HuH-7 (cell line): Measurements from ENCODE around the gene FAM149B1.
A peak's percentile ranks its signal among the peaks of the same experiment; 100 is the strongest.
"Not testable (repeated sequence)": the region's sequence is repeated elsewhere in the genome, so short reads cannot be mapped to it uniquely, and the experiment has no call there.

Experiments
- DNase-seq: peaks from one replicate; pipeline ENCODE4 v3.0.0; 2011; ENCODE audit warnings: low spot score

FAM149B1 gene

GRCh38 chr10:73167783-73168464, at the start of gene FAM149B1, which contains the start of gene ECD:
TSS of gene FAM149B1 (plus strand) at chr10:73168119. CDS start at chr10:73168340, 221 bp downstream.
TSS of gene ECD (minus strand) at chr10:73168008. CDS start at chr10:73163937, 4,071 bp downstream.
- DNase-seq: peak; percentile 76

DNA sequence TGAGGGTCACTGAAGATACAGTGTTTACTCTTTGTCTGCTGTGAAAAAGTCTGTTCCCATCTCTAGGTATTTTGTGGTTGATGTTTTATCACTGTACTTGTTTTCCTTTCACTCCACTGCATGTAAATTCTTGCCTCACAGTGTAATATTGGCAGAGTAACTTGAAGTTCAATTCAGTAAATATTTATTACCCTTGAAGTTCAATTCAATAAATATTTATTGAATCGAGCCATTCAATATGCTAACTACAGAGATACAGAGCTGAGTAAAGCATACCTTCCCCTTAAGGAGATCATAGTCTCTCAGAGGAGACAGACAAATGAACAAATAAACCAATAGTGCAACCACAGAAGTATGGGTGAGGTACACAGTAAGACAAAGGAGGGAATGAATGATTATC, 48.5 kb upstream of the FAM149B1 start:
- DNase-seq: no peak

DNA sequence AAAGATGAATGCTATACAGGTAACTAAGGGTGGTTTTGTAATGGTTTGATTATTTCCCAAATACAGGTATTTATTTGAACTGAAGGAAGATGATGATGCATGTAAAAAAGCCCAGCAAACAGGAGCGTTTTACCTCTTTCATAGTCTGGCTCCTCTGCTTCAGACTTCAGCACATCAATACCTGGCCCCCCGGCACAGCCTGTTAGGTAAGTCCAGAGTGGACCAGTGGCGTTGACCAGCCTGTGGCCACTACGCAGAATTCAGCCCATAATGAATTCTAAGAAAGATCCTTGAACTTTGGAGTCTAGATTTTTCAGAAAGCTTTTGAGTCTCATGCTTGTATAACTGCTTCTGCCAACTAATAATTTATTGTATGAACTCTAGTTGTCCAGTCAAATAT, 48.0 kb upstream of the FAM149B1 start:
- no peak for DNase-seq

DNA sequence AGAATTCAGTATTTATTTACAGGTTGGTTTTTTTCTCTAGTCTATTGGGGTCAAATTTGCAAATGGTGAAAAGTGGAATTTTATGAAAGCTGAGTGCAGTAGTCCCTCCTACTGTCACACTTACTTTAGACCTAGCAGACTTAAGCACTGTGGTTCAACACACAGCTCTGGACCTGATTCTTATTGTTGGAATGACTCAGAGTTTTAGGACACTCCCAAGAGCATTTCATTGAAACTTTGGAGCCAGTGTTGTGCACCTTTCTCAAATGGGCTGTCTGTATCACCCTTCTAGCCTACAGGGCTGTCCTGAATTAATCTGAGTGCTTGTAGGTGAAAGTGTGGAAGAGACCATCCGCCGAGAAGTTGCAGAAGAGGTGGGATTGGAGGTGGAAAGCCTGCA, 41.6 kb upstream of the FAM149B1 start:
- DNase-seq: no peak

DNA sequence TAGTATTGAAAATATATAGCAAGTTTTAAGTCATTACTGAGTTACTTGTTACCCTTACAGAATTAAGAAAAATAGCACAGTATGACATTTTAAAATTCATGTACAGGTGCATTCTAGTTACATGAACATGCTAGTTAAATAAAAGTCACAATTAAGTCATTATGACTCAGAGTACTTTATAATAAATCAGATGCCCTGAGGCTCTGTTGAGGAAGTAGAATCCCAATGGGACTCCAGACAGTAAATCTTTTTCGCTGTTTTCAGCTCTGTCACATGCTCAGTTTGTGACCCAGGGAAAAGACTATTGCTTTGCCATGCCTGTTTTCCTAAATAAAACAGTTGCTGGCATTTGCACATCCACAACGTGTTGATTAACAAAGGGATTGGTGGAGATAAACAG, 36.6 kb upstream of the FAM149B1 start:
- no peak for DNase-seq

GRCh38 chr10:73131913-73132686, 35.8 kb upstream of the FAM149B1 start:
- peak; percentile 38 for DNase-seq

DNA sequence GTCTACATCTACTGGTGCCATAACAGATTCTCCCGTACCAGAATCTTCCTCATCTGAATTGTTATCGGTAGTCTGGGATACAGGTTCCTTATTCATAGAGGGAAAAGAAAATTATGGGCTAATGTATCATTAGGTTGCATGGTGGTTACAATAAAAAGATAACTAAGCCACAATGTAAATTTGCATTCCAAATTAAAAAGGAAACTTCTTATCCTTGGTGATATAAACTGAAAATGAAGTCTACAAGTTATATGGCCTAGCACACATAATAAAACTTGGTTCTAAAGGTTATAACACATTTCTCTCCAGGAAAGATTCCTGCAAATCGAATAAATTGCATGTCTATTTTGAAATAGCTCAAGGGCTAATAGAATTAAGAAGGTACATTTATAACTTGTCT, 33.2 kb upstream of the FAM149B1 start:
- DNase-seq: no peak

- no peak for DNase-seq
Measured at GRCh38 chr10:73136627-73137026, 31.3 kb upstream of the FAM149B1 start.

GRCh38 chr10:73139251-73139650, 28.7 kb upstream of the FAM149B1 start:
- DNase-seq: no peak

GRCh38 chr10:73141603-73142002, 26.3 kb upstream of the FAM149B1 start:
- DNase-seq: no peak

GRCh38 chr10:73150633-73151413, 17.1 kb upstream of the FAM149B1 start:
- DNase-seq: not testable (repeated sequence)

DNA sequence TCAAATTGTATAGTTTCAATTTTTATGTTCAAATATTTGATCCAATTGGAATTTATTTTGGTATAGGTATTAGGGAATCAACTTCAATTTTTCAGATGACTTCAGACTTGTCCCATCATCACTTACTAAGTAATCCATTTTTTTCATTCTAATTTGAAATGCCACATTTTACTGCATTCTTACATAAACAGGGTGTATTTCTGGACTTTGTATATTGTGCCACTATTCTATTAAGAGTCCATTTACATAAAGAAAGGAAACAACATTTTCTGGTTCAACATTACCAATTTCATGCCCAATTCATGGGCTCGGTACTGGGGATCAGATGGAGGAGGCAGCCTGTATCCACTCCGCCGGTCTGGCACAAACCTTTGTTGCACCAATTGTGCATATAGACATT, 15.9 kb upstream of the FAM149B1 start:
- no peak for DNase-seq

- no peak for DNase-seq
Measured at GRCh38 chr10:73156054-73156453, 11.9 kb upstream of the FAM149B1 start.

GRCh38 chr10:73159038-73159648, 8.8 kb upstream of the FAM149B1 start:
- DNase-seq: peak; percentile 27

- no peak for DNase-seq
Measured at GRCh38 chr10:73161079-73161478, 6.8 kb upstream of the FAM149B1 start.

- no peak for DNase-seq
Measured at GRCh38 chr10:73161662-73162061, 6.3 kb upstream of the FAM149B1 start.

- no peak for DNase-seq
Measured at GRCh38 chr10:73163096-73163495, 4.8 kb upstream of the FAM149B1 start.

DNA sequence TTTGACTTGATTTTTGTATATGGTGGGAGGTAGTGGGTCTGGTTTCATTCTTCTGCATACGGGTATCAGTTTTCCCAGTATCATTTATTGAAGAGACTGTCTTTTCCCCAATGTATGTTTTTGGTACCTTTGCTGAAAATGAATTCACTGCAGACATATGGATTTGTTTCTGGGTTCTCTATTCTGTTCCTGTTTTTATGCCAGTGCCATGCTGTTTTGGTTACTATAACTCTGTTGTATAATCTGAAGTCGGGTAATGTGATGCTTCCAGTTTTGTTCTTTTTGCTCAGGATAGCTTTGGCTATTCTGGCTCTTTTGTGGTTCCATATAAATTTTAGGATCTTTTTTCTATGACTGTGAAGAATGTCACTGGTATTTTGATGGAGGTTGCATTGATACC, 947 bp upstream of the FAM149B1 start:
- no peak for DNase-seq

DNA sequence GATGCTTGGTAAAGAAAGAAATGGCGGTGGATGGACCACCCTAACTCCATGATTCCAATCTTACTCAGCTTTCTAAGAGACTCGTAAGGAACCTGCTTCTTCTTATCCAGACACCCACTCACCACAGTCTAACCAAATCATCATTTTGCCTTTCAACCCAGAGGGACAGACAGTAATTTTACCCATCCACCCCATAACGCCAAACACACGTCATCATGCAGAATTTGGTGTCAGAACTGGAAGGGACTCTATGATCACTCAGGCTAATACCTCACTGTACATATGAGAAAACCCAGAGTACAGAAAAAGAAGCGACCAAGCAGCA, 499 bp upstream of the FAM149B1 start:
- DNase-seq: no peak

DNA sequence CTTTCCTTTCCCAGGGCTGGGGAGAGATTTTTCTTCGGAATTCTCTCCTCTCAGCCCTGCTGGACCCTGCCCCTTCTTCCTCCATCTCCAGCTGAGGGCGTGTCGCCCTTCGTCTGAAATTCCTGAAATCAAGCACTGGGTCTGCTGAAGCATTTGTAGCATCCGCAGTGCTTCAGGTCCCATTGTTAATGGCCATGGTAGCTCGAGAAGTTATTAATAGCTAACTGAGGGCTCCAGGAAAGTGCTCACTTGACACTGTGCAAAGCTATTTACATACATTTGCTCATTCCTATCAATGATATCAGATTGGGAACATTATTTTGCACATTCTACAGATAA, 515 bp downstream of the FAM149B1 start:
- DNase-seq: no peak

GRCh38 chr10:73169320-73169719, 1.4 kb downstream of the FAM149B1 start:
- DNase-seq: no peak

DNA sequence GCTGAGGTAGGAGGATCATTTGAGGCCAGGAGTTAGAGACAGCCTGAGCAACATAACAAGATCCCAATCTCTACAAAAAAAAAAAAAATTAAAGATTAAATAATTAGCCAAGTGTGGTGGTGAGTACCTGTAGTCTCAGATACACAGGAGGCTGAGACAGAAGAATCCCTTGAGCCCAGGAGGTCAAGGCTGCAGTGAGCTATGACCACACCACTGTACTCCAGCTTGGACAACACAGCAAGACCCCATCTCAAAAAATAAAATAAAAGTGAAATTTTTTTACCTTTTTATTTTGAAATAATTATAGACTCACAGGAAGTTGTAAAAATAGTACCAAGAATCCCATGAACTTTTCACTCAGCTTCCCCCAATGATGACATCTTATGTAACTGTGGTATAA, 4.9 kb downstream of the FAM149B1 start:
- no peak for DNase-seq
